ENCODE measurements around the gene TMCC1. TPM values are rescaled to one million over a fixed set of nuclear protein-coding genes. Genes with fewer than 3 reads are reported as not detected.

The TMCC1 gene
- total RNA-seq, 1 donor from 2014 or later = 42.3 TPM

DNA sequence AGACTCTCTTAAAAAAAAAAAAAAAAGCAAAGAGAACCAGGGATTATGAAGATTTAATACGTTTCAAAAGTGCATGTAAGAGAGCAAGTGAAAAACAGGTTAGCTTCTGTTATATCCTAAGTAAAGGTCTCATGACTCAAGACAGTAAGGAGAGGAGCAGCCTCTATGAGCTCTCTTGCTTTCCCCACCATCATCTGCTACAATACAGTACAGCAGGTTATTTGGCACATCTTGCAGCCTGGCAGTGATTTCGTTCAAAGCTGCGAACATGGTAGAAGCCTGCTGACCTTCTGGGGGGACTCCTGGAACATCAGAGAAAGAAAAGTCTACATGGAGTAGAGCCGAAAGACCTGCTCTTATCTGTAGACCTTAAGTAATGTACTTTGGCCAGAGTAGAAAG is 157.9 kb downstream of the TMCC1 start:
- no peak overlapping the region for H3K27ac ChIP-seq
- no peaks in the 10 kb centered on the region for H3K9me3 ChIP-seq
- H3K4me3 ChIP-seq = no peak overlapping the region
- DNase-seq (no peak), ATAC-seq (no peak)
- no peaks in the 10 kb centered on the region for H3K36me3 ChIP-seq
- no peak for TF ChIP-seq CTCF (IDR thresholded peaks at IDR 0.05)
- intact Hi-C loops (cut with DNase I) = no loop called here
- no peaks in the 10 kb centered on the region for H3K4me1 ChIP-seq
- H3K27me3 ChIP-seq = no peaks in the 10 kb centered on the region

- Histone ChIP-seq H3K27me3 (no peaks in the 10 kb centered on the region), H3K9me3 (no peaks in the 10 kb centered on the region), H3K4me3 (no peak overlapping the region), H3K4me1 (no peaks in the 10 kb centered on the region), H3K27ac (no peak overlapping the region), H3K36me3 (no peaks in the 10 kb centered on the region)
- intact Hi-C loops (cut with DNase I) = no loop called here
- TF ChIP-seq CTCF (IDR thresholded peaks at IDR 0.05) = no peak
- DNase-seq (no peak), ATAC-seq (no peak)
Observed at GRCh38 chr3:129734449-129734848, 159.1 kb downstream of the TMCC1 start.

- no peak for DNase-seq
- H3K27ac ChIP-seq = no peak overlapping the region
Observed at GRCh38 chr3:129732200-129732876, 161.2 kb downstream of the TMCC1 start.

GRCh38 chr3:129727707-129728106 is 165.8 kb downstream of the TMCC1 start:
- no peaks in the 10 kb centered on the region for H3K9me3 ChIP-seq
- H3K4me3 ChIP-seq = no peak overlapping the region
- H3K27ac ChIP-seq = no peak overlapping the region
- intact Hi-C loops (cut with DNase I) = no loop called here
- DNase-seq (no peak), ATAC-seq (no peak)
- no peaks in the 10 kb centered on the region for H3K36me3 ChIP-seq
- H3K4me1 ChIP-seq = peaks cover 6% of the 10 kb centered on the region
- no peak for TF ChIP-seq CTCF (IDR thresholded peaks at IDR 0.05)
- H3K27me3 ChIP-seq = no peaks in the 10 kb centered on the region

More at GRCh38 chr3:129732200-129732876, 161.2 kb downstream of the TMCC1 start:
- intact Hi-C loops (cut with DNase I) = no loop called here
- no peaks in the 10 kb centered on the region for H3K27me3 ChIP-seq
- H3K9me3 ChIP-seq = no peaks in the 10 kb centered on the region
- no peak for ATAC-seq
- no peaks in the 10 kb centered on the region for H3K4me1 ChIP-seq
- H3K4me3 ChIP-seq = no peak overlapping the region
- no peak for TF ChIP-seq CTCF (IDR thresholded peaks at IDR 0.05)
- no peaks in the 10 kb centered on the region for H3K36me3 ChIP-seq

DNA sequence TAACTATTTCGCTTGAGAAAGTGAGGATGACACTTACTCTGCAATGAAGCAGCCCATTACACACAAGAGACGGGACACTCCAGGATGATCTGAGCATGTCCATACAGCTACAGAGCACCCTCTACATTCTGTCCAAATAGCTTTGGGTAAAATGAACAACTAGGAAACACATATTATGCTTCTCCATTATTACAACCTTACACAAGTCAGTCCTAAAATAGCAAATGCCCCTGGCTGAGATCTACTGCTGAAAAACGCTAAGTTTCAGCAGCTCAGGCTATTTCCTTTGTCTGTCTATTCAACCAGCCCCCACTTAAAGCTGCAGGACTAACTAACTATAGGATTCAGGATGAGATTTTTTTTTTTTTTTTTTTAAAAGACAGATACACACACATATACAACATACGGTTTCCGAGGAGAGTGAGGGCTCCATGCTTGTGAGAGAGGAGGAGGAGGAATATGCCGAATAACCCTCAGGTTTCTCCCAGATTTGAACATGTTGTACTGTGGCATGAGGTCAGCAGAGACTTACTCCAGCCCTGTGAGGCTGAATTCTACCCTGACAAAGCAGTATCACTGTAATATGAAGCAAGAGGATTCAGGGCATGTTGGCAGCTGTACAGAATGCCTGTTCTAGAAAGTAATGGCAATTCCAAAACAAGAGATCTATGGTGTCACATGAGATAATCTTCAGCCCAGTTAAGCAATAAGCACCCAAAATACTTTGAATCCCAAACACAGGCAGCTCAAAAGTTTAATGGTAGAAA is 169.8 kb downstream of the TMCC1 start:
- no peak overlapping the region for H3K4me3 ChIP-seq
- no peaks in the 10 kb centered on the region for H3K9me3 ChIP-seq
- no peaks in the 10 kb centered on the region for H3K36me3 ChIP-seq
- peak; percentile 86 for ATAC-seq
- no peak overlapping the region for H3K27ac ChIP-seq
- intact Hi-C loops (cut with DNase I) = no loop called here
- TF ChIP-seq CTCF (IDR thresholded peaks at IDR 0.05) = no peak
- no peaks in the 10 kb centered on the region for H3K27me3 ChIP-seq
- H3K4me1 ChIP-seq = peaks cover 6% of the 10 kb centered on the region
- DNase-seq = no peak
